GM23338 (cell line): ENCODE results near the gene ZDBF2.

Source experiments
- CTCF ChIP-seq, 2 experiments: fragments of 200-600 bp in 1 of 2; sonication (generic) in 1 of 2; conservative IDR thresholded peaks; 2 replicates each; pipeline versions ENCODE4 v1.5.1 to v1.6.1; 2016 to 2017; ENCODE audit warnings: antibody characterized with exemption in 2 of 2, low read depth in 2 of 2, mild to moderate bottlenecking in 2 of 2, moderate library complexity in 1 of 2
- POLR2AphosphoS5 ChIP-seq: IDR thresholded peaks from 2 replicates; pipeline ENCODE4 v1.6.1; 2016; ENCODE audit warnings: antibody characterized with exemption, low read depth

- no peak for TF ChIP-seq POLR2AphosphoS5
- TF ChIP-seq CTCF (conservative IDR thresholded peaks at IDR 0.05; ENCODE audit: low read depth in 2 of 2) = no peak
Measured at GRCh38 chr2:206349375-206349774, 74.9 kb downstream of the ZDBF2 start.
